ENCODE results near the gene NTHL1. TPM values are rescaled to one million over a fixed set of nuclear protein-coding genes. Genes with fewer than 3 reads are reported as not detected.

The NTHL1 gene
- total RNA-seq, 2 donors from 2014 or later, result 7.7 to 13.4 TPM

GRCh38 chr16:2009791-2010510, 37.7 kb downstream of the NTHL1 start, which contains the start of gene ZNF598:
ZNF598 (minus strand) TSS chr16:2009821.
- peaks cover 24 to 40% of the 10 kb centered on the region in 2 donors for H3K4me1 ChIP-seq (ENCODE audit: control insufficient read depth in 1 of 2, low read depth in 2 of 2)
- H3K27me3 ChIP-seq (replicated peaks; ENCODE audit: insufficient read depth), result no peaks in the 10 kb centered on the region
- TF ChIP-seq, protein P1, sequence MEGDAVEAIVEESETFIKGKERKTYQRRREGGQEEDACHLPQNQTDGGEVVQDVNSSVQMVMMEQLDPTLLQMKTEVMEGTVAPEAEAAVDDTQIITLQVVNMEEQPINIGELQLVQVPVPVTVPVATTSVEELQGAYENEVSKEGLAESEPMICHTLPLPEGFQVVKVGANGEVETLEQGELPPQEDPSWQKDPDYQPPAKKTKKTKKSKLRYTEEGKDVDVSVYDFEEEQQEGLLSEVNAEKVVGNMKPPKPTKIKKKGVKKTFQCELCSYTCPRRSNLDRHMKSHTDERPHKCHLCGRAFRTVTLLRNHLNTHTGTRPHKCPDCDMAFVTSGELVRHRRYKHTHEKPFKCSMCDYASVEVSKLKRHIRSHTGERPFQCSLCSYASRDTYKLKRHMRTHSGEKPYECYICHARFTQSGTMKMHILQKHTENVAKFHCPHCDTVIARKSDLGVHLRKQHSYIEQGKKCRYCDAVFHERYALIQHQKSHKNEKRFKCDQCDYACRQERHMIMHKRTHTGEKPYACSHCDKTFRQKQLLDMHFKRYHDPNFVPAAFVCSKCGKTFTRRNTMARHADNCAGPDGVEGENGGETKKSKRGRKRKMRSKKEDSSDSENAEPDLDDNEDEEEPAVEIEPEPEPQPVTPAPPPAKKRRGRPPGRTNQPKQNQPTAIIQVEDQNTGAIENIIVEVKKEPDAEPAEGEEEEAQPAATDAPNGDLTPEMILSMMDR (IDR thresholded peaks at IDR 0.05), result no peak
- DNase-seq (ENCODE audit: low spot score) (peak; percentile 28), ATAC-seq (ENCODE audit: insufficient number of reproducible peaks, low FRiP score, low read depth) (peak; percentile 90)
- peak within 1 kb of the TSS; percentile 79 for H3K27ac ChIP-seq
- no peaks in the 10 kb centered on the region for H3K36me3 ChIP-seq
- peak within 1 kb of the TSS; percentile 98 for H3K4me3 ChIP-seq
- no peaks in the 10 kb centered on the region for H3K9me3 ChIP-seq

- H3K4me3 ChIP-seq, result peak overlapping the region; percentile 98
- TF ChIP-seq, protein P1 (IDR thresholded peaks at IDR 0.05), result no peak
- ATAC-seq (ENCODE audit: insufficient number of reproducible peaks, low FRiP score, low read depth) (no peak), DNase-seq (ENCODE audit: low spot score) (no peak)
- H3K27me3 ChIP-seq (replicated peaks; ENCODE audit: insufficient read depth), result no peaks in the 10 kb centered on the region
- no peaks in the 10 kb centered on the region for H3K36me3 ChIP-seq
- H3K9me3 ChIP-seq, result no peaks in the 10 kb centered on the region
- H3K4me1 ChIP-seq (ENCODE audit: control insufficient read depth in 1 of 2, low read depth in 2 of 2), result peaks cover 27 to 47% of the 10 kb centered on the region in 2 donors
- peak overlapping the region; percentile 65 to 79 for H3K27ac ChIP-seq
These were observed 38.4 kb downstream of the NTHL1 start for GRCh38 chr16:2009164-2009711.

DNA sequence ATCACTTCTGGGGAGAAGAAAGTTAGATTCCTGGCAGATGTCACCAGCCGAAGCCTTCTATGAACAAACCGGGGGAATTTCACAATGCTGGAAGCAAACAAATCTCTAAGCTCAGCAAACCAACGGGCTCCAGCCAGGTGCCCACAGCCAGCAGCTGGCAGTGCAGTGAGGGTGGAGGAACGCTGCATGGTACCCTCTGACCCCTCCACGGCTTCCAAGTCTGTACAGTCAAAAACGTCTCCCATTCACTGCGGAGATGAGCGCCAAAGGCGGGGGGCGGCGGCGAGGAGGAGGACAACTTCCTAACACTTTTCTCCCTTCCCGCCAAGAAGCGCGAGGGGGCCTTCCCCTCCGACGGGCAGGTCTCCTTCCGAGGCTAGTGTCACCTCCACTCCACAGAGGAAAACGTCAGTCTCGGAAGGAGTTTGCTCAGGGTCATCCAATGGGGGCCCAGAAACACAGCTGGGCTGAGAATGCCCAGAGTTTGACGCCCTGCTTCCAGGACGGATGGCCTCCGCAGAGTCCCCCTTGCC, 38.9 kb downstream of the NTHL1 start:
- DNase-seq (ENCODE audit: low spot score), result no peak
- no peaks in the 10 kb centered on the region for H3K36me3 ChIP-seq
- peak overlapping the region; percentile 98 for H3K4me3 ChIP-seq
- H3K27me3 ChIP-seq (replicated peaks; ENCODE audit: insufficient read depth), result no peaks in the 10 kb centered on the region
- ATAC-seq (ENCODE audit: insufficient number of reproducible peaks, low FRiP score, low read depth), result no peak
- H3K4me1 ChIP-seq (ENCODE audit: control insufficient read depth in 1 of 2, low read depth in 2 of 2), result peaks cover 30 to 53% of the 10 kb centered on the region in 2 donors
- H3K27ac ChIP-seq, result peak overlapping the region; percentile 65 to 79
- TF ChIP-seq, protein P1 (IDR thresholded peaks at IDR 0.05), result no peak
- H3K9me3 ChIP-seq, result no peaks in the 10 kb centered on the region

GRCh38 chr16:2008009-2008526, 39.6 kb downstream of the NTHL1 start:
- no peak overlapping the region for H3K27ac ChIP-seq
- ATAC-seq (ENCODE audit: insufficient number of reproducible peaks, low FRiP score, low read depth) (no peak), DNase-seq (ENCODE audit: low spot score) (no peak)
- H3K9me3 ChIP-seq, result no peaks in the 10 kb centered on the region
- H3K27me3 ChIP-seq (replicated peaks; ENCODE audit: insufficient read depth), result no peaks in the 10 kb centered on the region
- peaks cover 3% of the 10 kb centered on the region for H3K36me3 ChIP-seq
- TF ChIP-seq, protein P1 (IDR thresholded peaks at IDR 0.05), result no peak
- peak overlapping the region; percentile 98 for H3K4me3 ChIP-seq
- H3K4me1 ChIP-seq (ENCODE audit: control insufficient read depth in 1 of 2, low read depth in 2 of 2), result peaks cover 30 to 53% of the 10 kb centered on the region in 2 donors

Measured in thoracic aorta (tissue), 2 donors.